Activated T-cell treated with anti-CD3 and anti-CD28 coated beads, Interleukin-2, amount 50 U/mL, for 24 hours (primary cell): ENCODE measurements around the gene PNMA1.
A peak's percentile ranks its signal among the peaks of the same experiment; 100 is the strongest.
"Not testable (repeated sequence)": the region's sequence is repeated elsewhere in the genome, so short reads cannot be mapped to it uniquely, and the experiment has no call there.

Source experiments
- DNase-seq: peaks from one replicate; pipeline ENCODE4 v3.0.0-alpha.2; 2020
- H3K27ac Mint-ChIP-seq: 2 replicates; pipeline ENCODE4 v1.8.0; 2020; ENCODE audit warnings: mild to moderate bottlenecking, mixed read lengths
- H3K27me3 Mint-ChIP-seq: 2 replicates; pipeline ENCODE4 v1.8.0; 2020; ENCODE audit warnings: mixed read lengths
- H3K36me3 Mint-ChIP-seq: 2 replicates; pipeline ENCODE4 v1.8.0; 2020; ENCODE audit warnings: low read depth, mixed read lengths
- H3K4me1 Mint-ChIP-seq: 2 replicates; pipeline ENCODE4 v1.8.0; 2020; ENCODE audit warnings: low read depth, mixed read lengths
- H3K4me3 Mint-ChIP-seq: 2 replicates; pipeline ENCODE4 v1.8.0; 2020; ENCODE audit warnings: mild to moderate bottlenecking, moderate library complexity, mixed read lengths
- H3K9me3 Mint-ChIP-seq: 2 replicates; pipeline ENCODE4 v1.8.0; 2020; ENCODE audit warnings: mixed read lengths

Gene PNMA1

DNA sequence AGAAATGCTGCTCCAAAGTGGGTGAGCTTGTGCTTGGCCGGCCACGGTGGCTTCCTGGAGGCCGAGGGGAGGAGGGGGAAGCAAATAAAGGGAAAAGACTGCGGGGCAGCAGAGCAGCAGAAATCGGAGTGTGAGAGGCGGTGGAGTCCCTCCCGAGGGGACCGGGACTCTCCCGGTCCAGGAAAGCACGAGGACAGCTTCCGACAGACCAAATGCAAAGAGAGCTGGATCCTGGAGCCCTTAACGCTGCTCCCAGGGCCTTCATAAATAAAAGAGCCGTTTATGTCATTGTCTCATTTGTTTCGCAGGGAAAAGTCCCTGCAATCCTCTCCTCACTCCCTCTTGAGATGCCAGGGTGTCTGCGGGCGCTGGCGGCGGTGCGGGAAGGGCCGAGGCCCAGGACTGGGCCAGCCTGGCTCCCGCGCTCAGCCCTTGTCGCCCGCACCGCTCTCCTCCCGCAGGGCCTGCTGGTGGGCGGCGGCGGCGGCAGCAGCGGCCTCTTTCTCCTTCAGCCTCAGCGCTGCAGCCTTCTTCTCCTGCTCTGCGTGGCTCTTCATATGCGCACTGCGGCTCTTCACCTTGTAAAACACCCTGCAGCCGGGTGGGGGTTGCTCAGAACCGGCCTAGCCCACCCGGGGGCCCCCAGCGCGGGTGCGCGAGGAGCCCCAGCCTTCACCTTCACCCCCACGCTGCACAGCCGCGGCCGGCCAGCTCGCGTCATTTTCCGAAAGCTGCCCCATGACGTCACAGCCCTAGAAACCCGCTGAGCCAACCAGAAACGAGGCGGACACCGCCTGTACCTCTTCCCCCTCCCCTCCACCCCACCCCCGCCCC lies 4.5 kb upstream of the PNMA1 start:
- peak overlapping the region; percentile 55 for H3K27ac Mint-ChIP-seq
- H3K27me3 Mint-ChIP-seq, result no peaks in the 10 kb centered on the region
- H3K4me3 Mint-ChIP-seq, result no peak overlapping the region
- DNase-seq, result no peak
- H3K36me3 Mint-ChIP-seq, result peaks cover 81% of the 10 kb centered on the region
- H3K4me1 Mint-ChIP-seq, result peaks cover 20% of the 10 kb centered on the region
- H3K9me3 Mint-ChIP-seq, result no peaks in the 10 kb centered on the region

GRCh38 chr14:73717711-73718417 lies 3.7 kb upstream of the PNMA1 start:
- peak overlapping the region; percentile 55 for H3K27ac Mint-ChIP-seq
- H3K4me1 Mint-ChIP-seq, result peaks cover 13% of the 10 kb centered on the region
- no peak overlapping the region for H3K4me3 Mint-ChIP-seq
- no peaks in the 10 kb centered on the region for H3K27me3 Mint-ChIP-seq
- peaks cover 81% of the 10 kb centered on the region for H3K36me3 Mint-ChIP-seq
- H3K9me3 Mint-ChIP-seq, result no peaks in the 10 kb centered on the region
- DNase-seq, result no peak

GRCh38 chr14:73717266-73717665 lies 3.1 kb upstream of the PNMA1 start:
- H3K36me3 Mint-ChIP-seq, result peaks cover 81% of the 10 kb centered on the region
- no peak for DNase-seq
- no peaks in the 10 kb centered on the region for H3K27me3 Mint-ChIP-seq
- H3K9me3 Mint-ChIP-seq, result no peaks in the 10 kb centered on the region
- H3K4me1 Mint-ChIP-seq, result peaks cover 9% of the 10 kb centered on the region
- H3K4me3 Mint-ChIP-seq, result no peak overlapping the region
- peak overlapping the region; percentile 38 for H3K27ac Mint-ChIP-seq

DNA sequence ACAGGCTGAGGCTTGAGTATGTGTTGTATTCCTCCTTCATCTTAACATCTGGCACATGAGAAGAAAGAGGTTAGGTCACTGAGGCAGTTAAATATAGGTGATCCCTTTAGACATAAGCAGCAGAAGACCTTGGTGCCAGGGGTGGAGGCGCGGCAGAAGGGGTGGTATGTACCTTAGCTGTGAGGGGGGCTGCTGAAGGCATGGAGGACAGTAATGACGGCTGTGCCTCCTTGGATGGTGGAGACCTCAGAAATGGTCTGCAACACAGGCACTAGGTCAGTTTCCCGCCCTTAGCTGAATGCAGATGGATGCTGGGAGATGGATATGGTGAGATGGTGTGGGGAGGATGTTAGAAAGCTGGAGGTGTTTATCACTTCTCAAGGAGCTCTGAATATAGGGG lies 1.5 kb upstream of the PNMA1 start:
- Mint-ChIP-seq H3K36me3 (peaks cover 71% of the 10 kb centered on the region), H3K4me1 (peaks cover 12% of the 10 kb centered on the region), H3K27me3 (no peaks in the 10 kb centered on the region), H3K27ac (peak overlapping the region; percentile 24), H3K4me3 (no peak overlapping the region), H3K9me3 (no peaks in the 10 kb centered on the region)
- DNase-seq, result no peak

- Mint-ChIP-seq H3K4me3 (peak overlapping the region; percentile 74), H3K4me1 (peaks cover 21% of the 10 kb centered on the region), H3K27ac (peak overlapping the region; percentile 87), H3K36me3 (peaks cover 70% of the 10 kb centered on the region), H3K27me3 (no peaks in the 10 kb centered on the region), H3K9me3 (no peaks in the 10 kb centered on the region)
- no peak for DNase-seq
These were observed 485 bp upstream of the PNMA1 start for GRCh38 chr14:73714656-73715081.

- Mint-ChIP-seq H3K36me3 (peaks cover 62% of the 10 kb centered on the region), H3K27me3 (no peaks in the 10 kb centered on the region), H3K4me1 (peaks cover 21% of the 10 kb centered on the region), H3K27ac (peak overlapping the region; percentile 97), H3K4me3 (peak overlapping the region; percentile 88), H3K9me3 (no peaks in the 10 kb centered on the region)
- no peak for DNase-seq
These were observed 880 bp downstream of the PNMA1 start for GRCh38 chr14:73713206-73713802.

GRCh38 chr14:73712540-73713180 lies 1.5 kb downstream of the PNMA1 start:
- H3K4me1 Mint-ChIP-seq, result peaks cover 21% of the 10 kb centered on the region
- DNase-seq, result peak; percentile 64
- peak overlapping the region; percentile 88 for H3K4me3 Mint-ChIP-seq
- H3K9me3 Mint-ChIP-seq, result no peaks in the 10 kb centered on the region
- H3K36me3 Mint-ChIP-seq, result peaks cover 56% of the 10 kb centered on the region
- H3K27ac Mint-ChIP-seq, result peak overlapping the region; percentile 97
- H3K27me3 Mint-ChIP-seq, result no peaks in the 10 kb centered on the region

DNA sequence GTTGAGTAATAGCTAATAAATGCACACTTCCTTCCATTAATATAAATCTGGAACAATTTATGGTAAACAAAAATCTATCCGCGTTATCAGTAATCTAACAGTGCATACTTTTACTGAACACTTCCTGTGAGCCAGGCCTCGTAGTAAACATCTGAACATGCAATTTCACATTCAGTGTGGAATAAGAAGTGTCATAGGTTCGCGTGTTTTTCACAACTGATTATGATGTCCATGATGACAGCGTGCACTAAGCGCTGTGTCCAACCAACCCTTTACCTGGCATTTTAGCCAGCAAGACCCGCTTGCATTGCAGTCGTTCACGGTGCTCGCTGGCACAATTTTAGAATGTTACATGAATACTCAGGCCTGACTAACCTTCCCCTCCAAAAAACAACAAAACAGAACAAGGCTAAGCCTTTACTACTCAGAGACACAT lies 2.1 kb downstream of the PNMA1 start:
- no peak for DNase-seq
- Mint-ChIP-seq H3K27me3 (no peaks in the 10 kb centered on the region), H3K4me1 (peaks cover 21% of the 10 kb centered on the region), H3K27ac (peak overlapping the region; percentile 97), H3K4me3 (peak overlapping the region; percentile 88), H3K9me3 (no peaks in the 10 kb centered on the region), H3K36me3 (peaks cover 50% of the 10 kb centered on the region)

GRCh38 chr14:73710737-73711136 lies 3.4 kb downstream of the PNMA1 start:
- Mint-ChIP-seq H3K4me3 (peak overlapping the region; percentile 88), H3K27ac (no peak overlapping the region)

DNA sequence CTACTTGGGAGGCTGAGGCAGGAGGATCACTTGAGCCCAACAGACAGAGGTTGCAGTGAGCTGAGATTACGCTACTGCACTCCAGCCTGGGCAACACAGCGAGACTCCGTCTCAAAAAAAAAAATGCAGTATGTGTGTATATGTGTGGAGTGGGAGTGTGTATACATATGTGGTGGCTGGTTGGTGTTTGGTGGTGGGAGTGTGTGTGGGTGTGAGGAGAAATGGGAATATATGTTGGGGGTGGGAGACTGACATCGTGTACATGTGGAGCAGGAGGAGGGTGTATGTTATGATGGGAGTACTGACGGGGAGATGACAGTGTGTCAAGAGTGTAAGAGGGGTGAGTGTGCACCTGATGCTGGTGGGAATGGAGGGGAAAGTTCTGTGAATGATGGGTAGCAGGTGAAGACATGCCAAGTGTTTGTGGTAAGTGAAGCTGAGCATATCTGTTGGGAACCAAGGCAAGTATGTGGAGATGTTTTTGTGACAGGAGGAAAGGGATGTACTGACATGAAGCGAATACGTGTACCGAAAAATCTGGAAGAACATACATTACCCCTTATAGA lies 4.2 kb downstream of the PNMA1 start:
- Mint-ChIP-seq H3K36me3 (peaks cover 36% of the 10 kb centered on the region), H3K9me3 (no peaks in the 10 kb centered on the region), H3K27me3 (no peaks in the 10 kb centered on the region), H3K4me3 (no peak overlapping the region), H3K27ac (peak overlapping the region; percentile 37), H3K4me1 (peaks cover 21% of the 10 kb centered on the region)
- DNase-seq, result no peak

More at GRCh38 chr14:73710737-73711136, 3.4 kb downstream of the PNMA1 start:
- Mint-ChIP-seq H3K4me1 (peaks cover 21% of the 10 kb centered on the region), H3K9me3 (no peaks in the 10 kb centered on the region), H3K27me3 (no peaks in the 10 kb centered on the region), H3K36me3 (peaks cover 40% of the 10 kb centered on the region)
- no peak for DNase-seq

GRCh38 chr14:73708076-73708475 lies 6.1 kb downstream of the PNMA1 start:
- Mint-ChIP-seq H3K36me3 (peaks cover 22% of the 10 kb centered on the region), H3K4me1 (peaks cover 16% of the 10 kb centered on the region)
- H3K27ac Mint-ChIP-seq, H3K27me3 Mint-ChIP-seq, DNase-seq, H3K4me3 Mint-ChIP-seq, H3K9me3 Mint-ChIP-seq: not testable (repeated sequence)

GRCh38 chr14:73700325-73700724 lies 13.9 kb downstream of the PNMA1 start:
- Mint-ChIP-seq H3K4me1 (peaks cover 48% of the 10 kb centered on the region), H3K27me3 (no peaks in the 10 kb centered on the region), H3K9me3 (no peaks in the 10 kb centered on the region), H3K4me3 (no peak overlapping the region), H3K27ac (peak overlapping the region; percentile 35), H3K36me3 (peaks cover 7% of the 10 kb centered on the region)
- DNase-seq, result no peak

DNA sequence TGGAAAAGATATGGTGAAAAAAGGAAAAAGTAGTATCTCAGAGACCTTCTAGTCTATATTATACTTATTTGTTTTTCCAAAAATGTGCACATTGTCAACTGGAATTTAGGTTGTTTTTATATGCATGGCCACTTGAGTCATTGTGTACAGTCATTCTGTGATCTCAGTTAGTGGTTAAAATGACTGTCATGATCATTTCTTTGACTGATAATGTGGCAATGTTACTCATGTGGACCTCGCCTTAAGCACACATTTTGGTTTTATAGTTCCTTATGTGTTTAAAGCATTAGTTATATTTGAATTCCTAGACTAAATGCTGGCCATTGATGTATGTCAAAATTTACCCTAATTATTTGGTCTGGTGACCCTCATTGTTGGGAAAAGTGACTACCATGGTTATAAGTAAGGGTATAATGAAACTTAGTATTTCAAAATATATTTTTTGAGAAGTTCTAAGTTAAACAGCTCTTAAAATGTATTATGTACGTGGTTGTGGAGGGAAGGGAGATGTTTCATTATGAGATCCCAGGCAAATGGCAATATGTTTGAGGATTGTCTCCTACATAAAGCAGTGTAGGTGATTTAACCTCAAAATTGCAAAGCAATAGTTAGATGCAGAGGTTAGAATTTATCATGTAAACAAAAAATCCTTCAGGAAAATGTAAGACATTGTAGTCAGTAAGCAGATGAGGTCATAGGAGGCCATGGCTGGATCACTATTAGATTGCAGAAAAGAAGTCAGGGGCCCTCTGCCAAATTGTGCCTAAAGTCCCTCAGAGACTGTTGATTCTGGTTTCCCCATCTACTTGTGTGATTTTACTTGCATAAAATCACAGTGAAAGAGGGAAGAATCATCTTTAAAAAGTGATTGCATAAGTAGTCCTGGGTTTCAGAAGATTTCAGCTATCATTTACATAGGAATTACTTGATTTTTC lies 17.5 kb downstream of the PNMA1 start:
- DNase-seq, result no peak
- H3K9me3 Mint-ChIP-seq, result no peaks in the 10 kb centered on the region
- H3K4me3 Mint-ChIP-seq, result peak overlapping the region; percentile 49
- peaks cover 48% of the 10 kb centered on the region for H3K4me1 Mint-ChIP-seq
- peaks cover 15% of the 10 kb centered on the region for H3K36me3 Mint-ChIP-seq
- H3K27ac Mint-ChIP-seq, result peak overlapping the region; percentile 96
- no peaks in the 10 kb centered on the region for H3K27me3 Mint-ChIP-seq
